Gastrocnemius medialis (tissue), 4 donors: ENCODE measurements around the gene AK5. TPM values are rescaled to one million over a fixed set of nuclear protein-coding genes. Genes with fewer than 3 reads are reported as not detected.

Experiments used
- ATAC-seq, 2 donors: fragments of 150-250 bp; one replicate each; pipeline ENCODE4 v1.9.1; 2016
- DNase-seq, 2 donors: peaks; one replicate each; pipeline ENCODE4 v3.0.0-alpha.2; 2019
- H3K27ac ChIP-seq, 4 donors: fragments of 200-600 bp; sonication (generic); 1 replicate in 1 of 4; 2 replicates in 3 of 4; pipeline ENCODE4 v1.5.1; 2016 to 2018; ENCODE audit warnings: mild to moderate bottlenecking in 2 of 4, moderate library complexity in 1 of 4
- H3K27me3 ChIP-seq, 3 donors: fragments of 200-600 bp; sonication (generic) in 2 of 3; 1 replicate in 1 of 3; 2 replicates in 2 of 3; pipeline versions ENCODE4 v1.5.1 to v1.6.0; 2016 to 2019; ENCODE audit warnings: mild to moderate bottlenecking in 1 of 3, moderate library complexity in 1 of 3
- H3K36me3 ChIP-seq, 2 donors: fragments of 200-600 bp; sonication (generic) in 1 of 2; one replicate each; pipeline ENCODE4 v1.5.1; 2017 to 2018
- H3K4me1 ChIP-seq, 2 donors: fragments of 200-600 bp; sonication (generic) in 1 of 2; one replicate each; pipeline ENCODE4 v1.5.1; 2016 to 2017; ENCODE audit warnings: mild to moderate bottlenecking in 2 of 2
- H3K4me3 ChIP-seq, 4 donors: fragments of 200-600 bp; sonication (generic) in 3 of 4; 1 replicate in 1 of 4; 2 replicates in 3 of 4; pipeline ENCODE4 v1.5.1; 2016 to 2019; ENCODE audit warnings: mild to moderate bottlenecking in 2 of 4
- H3K9me3 ChIP-seq, 3 donors: fragments of 200-600 bp; sonication (generic) in 2 of 3; 1 replicate in 1 of 3; 2 replicates in 2 of 3; pipeline ENCODE4 v1.5.1; 2016 to 2019
- POLR2A ChIP-seq, 2 donors: fragments of 450-650 bp; IDR thresholded peaks; one replicate each; pipeline ENCODE4 v1.6.1; 2017; ENCODE audit warnings: antibody characterized with exemption in 2 of 2, mild to moderate bottlenecking in 2 of 2, moderate library complexity in 2 of 2
- in situ Hi-C, 4 donors: fragments of 200-750 bp; cut with MboI; loops; one replicate each; pipeline versions ENCODE4 v1.15.0 to v1.8.0; 2017; ENCODE audit warnings: low sequenced_read_pairs in 4 of 4
- intact Hi-C: fragments of 100-400 bp; cut with DNase I; formaldehyde crosslinking; loops from one replicate; pipeline ENCODE4 v1.15.1; 2023; ENCODE audit warnings: low total_unique reads
- total RNA-seq, 4 donors: library from RNA; depleted of rRNA; stranded (reverse); fragments of >200 nt; gene quantifications; one replicate each; pipeline versions ENCODE4 v1.1.0 to v1.2.3, GENCODE V29; 2016
- TF ChIP-seq, protein P1 (sequence below), 5 experiments: fragments of 450-650 bp in 3 of 5; fragments of 200-600 bp in 2 of 5; sonication (generic) in 2 of 5; IDR thresholded peaks in 4 of 5; conservative IDR thresholded peaks in 1 of 5; 1 replicate in 4 of 5; 2 replicates in 1 of 5; pipeline ENCODE4 v1.5.1; 2016 to 2019; ENCODE audit warnings: antibody characterized with exemption in 5 of 5, mild to moderate bottlenecking in 3 of 5, moderate library complexity in 3 of 5

The AK5 gene
- total RNA-seq, 4 donors from 2014 or later, result 0.07 to 1.8 TPM; not detected in 2

GRCh38 chr1:77534456-77534855, 252.6 kb downstream of the AK5 start:
- H3K36me3 ChIP-seq, result no peaks in the 10 kb centered on the region
- H3K27me3 ChIP-seq, result no peaks in the 10 kb centered on the region
- in situ Hi-C loops, result loop anchor here in 3 of 4 donors (10.0 to 25.0 kb wide), 2 partner anchors 372 to 390 kb away; no protein-coding TSS in a partner anchor
- no peak overlapping the region for H3K4me3 ChIP-seq
- intact Hi-C loops, result loop anchor here (5.0 to 10.0 kb wide), 2 partner anchors 387 to 1380 kb away; no protein-coding TSS in a partner anchor
- H3K27ac ChIP-seq, result no peak overlapping the region
- no peak for ATAC-seq
- H3K4me1 ChIP-seq, result peaks cover 0 to 7% of the 10 kb centered on the region in 2 donors
- no peak for DNase-seq
- H3K9me3 ChIP-seq, result no peaks in the 10 kb centered on the region
- TF ChIP-seq, protein P1, sequence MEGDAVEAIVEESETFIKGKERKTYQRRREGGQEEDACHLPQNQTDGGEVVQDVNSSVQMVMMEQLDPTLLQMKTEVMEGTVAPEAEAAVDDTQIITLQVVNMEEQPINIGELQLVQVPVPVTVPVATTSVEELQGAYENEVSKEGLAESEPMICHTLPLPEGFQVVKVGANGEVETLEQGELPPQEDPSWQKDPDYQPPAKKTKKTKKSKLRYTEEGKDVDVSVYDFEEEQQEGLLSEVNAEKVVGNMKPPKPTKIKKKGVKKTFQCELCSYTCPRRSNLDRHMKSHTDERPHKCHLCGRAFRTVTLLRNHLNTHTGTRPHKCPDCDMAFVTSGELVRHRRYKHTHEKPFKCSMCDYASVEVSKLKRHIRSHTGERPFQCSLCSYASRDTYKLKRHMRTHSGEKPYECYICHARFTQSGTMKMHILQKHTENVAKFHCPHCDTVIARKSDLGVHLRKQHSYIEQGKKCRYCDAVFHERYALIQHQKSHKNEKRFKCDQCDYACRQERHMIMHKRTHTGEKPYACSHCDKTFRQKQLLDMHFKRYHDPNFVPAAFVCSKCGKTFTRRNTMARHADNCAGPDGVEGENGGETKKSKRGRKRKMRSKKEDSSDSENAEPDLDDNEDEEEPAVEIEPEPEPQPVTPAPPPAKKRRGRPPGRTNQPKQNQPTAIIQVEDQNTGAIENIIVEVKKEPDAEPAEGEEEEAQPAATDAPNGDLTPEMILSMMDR (IDR thresholded peaks at IDR 0.05 in 4 of 5, conservative IDR thresholded peaks at IDR 0.05 in 1 of 5), result no peak
- TF ChIP-seq POLR2A (IDR thresholded peaks at IDR 0.05), result no peak

- no peak for TF ChIP-seq POLR2A (IDR thresholded peaks at IDR 0.05)
- TF ChIP-seq, protein P1 (IDR thresholded peaks at IDR 0.05 in 4 of 5, conservative IDR thresholded peaks at IDR 0.05 in 1 of 5), result no peak
- no peaks in the 10 kb centered on the region for H3K36me3 ChIP-seq
- intact Hi-C loops, result loop anchor here (10.0 kb wide), 1 partner anchor 1382 kb away; no protein-coding TSS in a partner anchor
- H3K4me1 ChIP-seq, result peaks cover 0 to 14% of the 10 kb centered on the region in 2 donors
- no peak for ATAC-seq
- in situ Hi-C loops, result loop anchor here in 3 of 4 donors (10.0 to 25.0 kb wide), 2 partner anchors 375 to 392 kb away; no protein-coding TSS in a partner anchor
- H3K27ac ChIP-seq, result no peak overlapping the region
- DNase-seq, result no peak
- no peaks in the 10 kb centered on the region for H3K9me3 ChIP-seq
- no peaks in the 10 kb centered on the region for H3K27me3 ChIP-seq
- no peak overlapping the region for H3K4me3 ChIP-seq
Observed at GRCh38 chr1:77536813-77537212, 255.0 kb downstream of the AK5 start.

DNA sequence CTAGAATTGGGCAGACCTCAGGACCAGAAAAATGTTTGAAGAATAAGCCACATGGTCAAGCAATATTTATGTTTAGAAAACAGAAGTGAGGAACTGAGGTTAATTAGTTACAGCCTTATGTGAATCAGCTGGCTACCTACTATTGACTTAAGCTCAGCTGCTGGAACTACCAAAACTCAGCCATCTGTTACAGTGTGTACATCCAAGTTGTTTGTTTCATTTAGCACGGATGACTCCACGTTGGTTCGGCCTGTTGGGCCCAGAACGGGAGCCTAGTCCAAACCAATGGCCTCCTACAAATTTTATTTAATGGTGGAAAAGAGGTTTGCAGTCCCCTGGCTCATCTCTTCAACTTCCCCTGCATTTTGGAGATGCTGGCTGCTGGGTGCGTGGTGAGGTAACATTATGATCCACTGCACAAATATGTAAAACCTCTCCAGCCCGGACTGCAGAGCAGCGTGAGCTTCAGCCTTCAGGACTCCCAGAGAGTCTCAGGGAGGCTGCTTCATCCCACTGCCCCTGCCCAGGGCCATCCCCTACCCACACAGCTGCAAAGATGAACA, 257.2 kb downstream of the AK5 start:
- no peaks in the 10 kb centered on the region for H3K36me3 ChIP-seq
- no peak for TF ChIP-seq POLR2A (IDR thresholded peaks at IDR 0.05)
- TF ChIP-seq, protein P1 (IDR thresholded peaks at IDR 0.05 in 4 of 5, conservative IDR thresholded peaks at IDR 0.05 in 1 of 5), result no peak
- in situ Hi-C loops (loop anchor here in 3 of 4 donors (10.0 to 25.0 kb wide), 2 partner anchors 377 to 394 kb away; no protein-coding TSS in a partner anchor), intact Hi-C loops (loop anchor here (10.0 kb wide), 1 partner anchor 1384 kb away; no protein-coding TSS in a partner anchor)
- peak overlapping the region in 2 of 4 donors; percentile 8 to 49 for H3K27ac ChIP-seq
- peak; percentile 45 to 60 for ATAC-seq
- H3K27me3 ChIP-seq, result no peaks in the 10 kb centered on the region
- H3K4me3 ChIP-seq, result no peak overlapping the region
- peaks cover 0 to 14% of the 10 kb centered on the region in 2 donors for H3K4me1 ChIP-seq
- no peak for DNase-seq
- no peaks in the 10 kb centered on the region for H3K9me3 ChIP-seq

DNA sequence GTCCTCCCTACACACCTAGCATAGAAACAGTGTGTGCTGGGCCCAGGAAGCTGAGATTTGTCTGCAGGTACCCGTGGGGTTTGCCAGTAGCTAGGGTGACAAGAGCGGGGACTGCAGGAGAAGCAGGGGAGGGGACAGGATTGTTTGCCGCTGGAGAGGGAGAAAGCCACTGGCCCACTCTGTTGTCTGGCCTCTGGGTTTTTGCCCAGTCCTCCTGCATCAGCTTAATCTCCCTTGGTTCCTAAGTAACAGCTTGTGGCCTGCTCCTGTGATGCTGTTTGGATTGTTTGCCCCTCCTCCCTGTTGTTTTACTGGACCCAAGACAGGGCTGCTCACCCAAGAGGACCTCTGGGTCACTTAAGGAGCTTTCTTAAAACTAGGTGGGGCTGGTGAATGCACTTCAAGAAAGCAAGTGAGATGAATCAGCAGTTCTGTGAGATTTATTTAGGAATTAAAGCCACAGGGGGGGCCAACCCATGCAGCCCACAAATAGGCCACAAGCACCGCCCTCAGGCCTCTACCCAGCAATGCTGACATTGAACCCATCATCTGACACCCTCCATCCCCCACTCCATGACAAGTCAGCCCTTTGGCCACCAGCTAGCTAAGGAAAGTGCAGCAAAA, 257.8 kb downstream of the AK5 start:
- H3K4me3 ChIP-seq, result no peak overlapping the region
- H3K27ac ChIP-seq, result peak overlapping the region in 2 of 4 donors; percentile 8 to 49
- intact Hi-C loops, result loop anchor here (10.0 kb wide), 1 partner anchor 1385 kb away; no protein-coding TSS in a partner anchor
- no peaks in the 10 kb centered on the region for H3K36me3 ChIP-seq
- TF ChIP-seq, protein P1 (IDR thresholded peaks at IDR 0.05 in 4 of 5, conservative IDR thresholded peaks at IDR 0.05 in 1 of 5), result no peak
- no peak for TF ChIP-seq POLR2A (IDR thresholded peaks at IDR 0.05)
- no peaks in the 10 kb centered on the region for H3K27me3 ChIP-seq
- H3K4me1 ChIP-seq, result peaks cover 0 to 14% of the 10 kb centered on the region in 2 donors
- in situ Hi-C loops, result loop anchor here in 3 of 4 donors (10.0 to 25.0 kb wide), 2 partner anchors 377 to 395 kb away; no protein-coding TSS in a partner anchor
- ATAC-seq, result peak in 1 of 2 donors; percentile 24
- DNase-seq, result no peak
- H3K9me3 ChIP-seq, result no peaks in the 10 kb centered on the region
